K562 (cell line): ENCODE measurements around the gene GALT. TPM values are rescaled to one million over a fixed set of nuclear protein-coding genes. Genes with fewer than 3 reads are reported as not detected.

Source experiments
- ATAC-seq: fragments of 200-7000 bp; cut with Tn5 transposase; 3 replicates; pipeline ENCODE4 v1.9.1; 2020; ENCODE audit warnings: moderate library complexity
- BruUV-seq: library from RNA; stranded (reverse); fragments of 400-500 nt; replicated peaks from 2 replicates; lab custom pipeline; 2021; lab: Mats Ljungman, UMichigan
- CTCF ChIA-PET: fragments of 300-600 bp; formaldehyde crosslinking; extraction: SDS; loops from one replicate; lab custom pipeline; 2021; ENCODE audit warnings: low intra/inter-chr PET ratio; lab: Yijun Ruan, JAX
- POLR2A ChIA-PET: fragments of 300-600, 350-650 bp; sonication (Branson Sonifier 250); formaldehyde crosslinking; extraction: SDS; loops from one replicate; lab custom pipeline; 2021; ENCODE audit warnings: antibody characterized with exemption, inconsistent platforms; lab: Yijun Ruan, JAX
- DNase-seq, 4 experiments: peaks; one replicate each; pipeline versions ENCODE4 v3.0.0 to v3.0.0-alpha.2; 2011 to 2018; ENCODE audit warnings: low spot score in 3 of 4, mixed read lengths in 3 of 4; ENCODE audit errors: extremely low read depth in 1 of 4
- FAIRE-seq: peaks from 2 replicates; lab custom pipeline; 2011; peaks lifted over from hg19 to GRCh38; lab: Jason Lieb, UNC
- H2AFZ ChIP-seq: 2 replicates; pipeline ENCODE4 v1.6.0; 2011; ENCODE audit warnings: low read depth, low read length, control low read depth, inconsistent platforms
- H3K27ac ChIP-seq: fragments of 200-600 bp; 3 replicates; pipeline ENCODE4 v1.8.0; 2011; ENCODE audit warnings: low read depth, mild to moderate bottlenecking, control low read depth, inconsistent platforms, low read length, moderate library complexity, mixed read lengths; ENCODE audit errors: extremely low read depth
- H3K27me3 ChIP-seq, 2 experiments: fragments of 300-600 bp in 1 of 2; 2 replicates in 1 of 2; 3 replicates in 1 of 2; pipeline versions ENCODE4 v1.6.0 to v1.8.0; 2011; ENCODE audit warnings: inconsistent platforms in 2 of 2, low read length in 2 of 2, mild to moderate bottlenecking in 1 of 2, mixed read lengths in 1 of 2, moderate library complexity in 1 of 2; ENCODE audit not compliant: control insufficient read depth in 2 of 2, insufficient read depth in 2 of 2
- H3K36me3 ChIP-seq: fragments of 300-600 bp; 3 replicates; pipeline ENCODE4 v1.8.0; 2011; ENCODE audit warnings: mild to moderate bottlenecking, low read length, inconsistent platforms; ENCODE audit not compliant: control insufficient read depth, insufficient read depth
- H3K4me1 ChIP-seq, 2 experiments: fragments of 200-600 bp in 1 of 2; replicated peaks in 1 of 2; 2 replicates in 1 of 2; 3 replicates in 1 of 2; pipeline versions ENCODE4 v1.5.1 to v1.8.0; 2011; ENCODE audit warnings: inconsistent platforms in 2 of 2, low read length in 2 of 2, mild to moderate bottlenecking in 1 of 2, mixed read lengths in 1 of 2, moderate library complexity in 1 of 2; ENCODE audit not compliant: control insufficient read depth in 2 of 2, insufficient read depth in 2 of 2
- H3K4me2 ChIP-seq: 2 replicates; pipeline ENCODE4 v1.6.1; 2011; ENCODE audit warnings: low read length, control low read depth, inconsistent platforms, mixed read lengths; ENCODE audit not compliant: insufficient read depth
- H3K4me3 ChIP-seq: fragments of 200-600 bp; sonication (generic), shearing (Covaris generic); 2 replicates; pipeline ENCODE4 v1.5.1; 2016; ENCODE audit warnings: control low read depth, inconsistent platforms
- H3K79me2 ChIP-seq: fragments of 200-600 bp; 3 replicates; pipeline ENCODE4 v1.8.0; 2011; ENCODE audit warnings: low read length, inconsistent platforms; ENCODE audit not compliant: control insufficient read depth, insufficient read depth
- H3K9ac ChIP-seq, 2 experiments: 2 replicates each; pipeline versions ENCODE4 v1.6.0 to v1.6.1; 2011; ENCODE audit warnings: low read depth in 2 of 2, low read length in 2 of 2, control low read depth in 1 of 2, inconsistent platforms in 1 of 2, mild to moderate bottlenecking in 1 of 2, mixed read lengths in 1 of 2; ENCODE audit not compliant: insufficient read depth in 1 of 2
- H3K9me1 ChIP-seq: one replicate; pipeline ENCODE4 v1.6.0; 2011; ENCODE audit warnings: inconsistent platforms, mild to moderate bottlenecking, low read length, moderate library complexity; ENCODE audit not compliant: control insufficient read depth, insufficient read depth
- H3K9me3 ChIP-seq: replicated peaks from 2 replicates; pipeline ENCODE4 v1.5.1; 2011; ENCODE audit warnings: low read depth, low read length, inconsistent platforms; ENCODE audit not compliant: control insufficient read depth, insufficient read depth
- H4K20me1 ChIP-seq: replicated peaks from 2 replicates; pipeline ENCODE4 v1.6.1; 2011; ENCODE audit warnings: low read length, inconsistent platforms, mixed read lengths; ENCODE audit not compliant: control insufficient read depth, insufficient read depth
- CBFA2T2 ChIP-seq: fragments of 450-650 bp; conservative IDR thresholded peaks from 2 replicates; pipeline ENCODE4 v1.6.1; 2017; ENCODE audit warnings: mild to moderate bottlenecking
- CBX8 ChIP-seq: fragments of 200-600 bp; sonication (generic); IDR thresholded peaks from 2 replicates; pipeline ENCODE4 v1.6.1; 2012; ENCODE audit warnings: borderline replicate concordance, mixed run types, low read depth, mild to moderate bottlenecking, moderate library complexity, mixed read lengths, low read length, control low read depth, inconsistent platforms; ENCODE audit not compliant: poor library complexity, severe bottlenecking; ENCODE audit errors: extremely low read depth
- CEBPB ChIP-seq: fragments of 450-650 bp; IDR thresholded peaks from 2 replicates; pipeline ENCODE4 v1.6.1; 2016; ENCODE audit warnings: missing genetic modification characterization, missing compliant biosample characterization
- DPF2 ChIP-seq: fragments of 450-650 bp; IDR thresholded peaks from 2 replicates; pipeline ENCODE4 v1.6.1; 2016
- E2F8 ChIP-seq: fragments of 450-650 bp; IDR thresholded peaks from 2 replicates; pipeline ENCODE4 v1.7.1; 2018; ENCODE audit warnings: mild to moderate bottlenecking, low read depth; ENCODE audit not compliant: partially characterized antibody
- EHMT2 ChIP-seq: fragments of 450-650 bp; IDR thresholded peaks from 2 replicates; pipeline ENCODE4 v1.6.1; 2018; ENCODE audit warnings: antibody characterized with exemption
- FOXJ3 ChIP-seq: sonication (generic); formaldehyde crosslinking; IDR thresholded peaks from 2 replicates; pipeline ENCODE4 v1.4.0; 2020; ENCODE audit warnings: mild to moderate bottlenecking, missing genetic modification reagents
- HNRNPK ChIP-seq: fragments of 200-400 bp; formaldehyde crosslinking; IDR thresholded peaks from one replicate; pipeline ENCODE4 v1.6.1; 2018; ENCODE audit warnings: mild to moderate bottlenecking, low read depth, low read length; ENCODE audit not compliant: poor library complexity, severe bottlenecking
- KDM1A ChIP-seq, 2 experiments: fragments of 450-650 bp; IDR thresholded peaks; 2 replicates each; pipeline ENCODE4 v1.6.1; 2016; ENCODE audit warnings: mild to moderate bottlenecking in 2 of 2
- NCOA1 ChIP-seq: fragments of 450-650 bp; IDR thresholded peaks from 2 replicates; pipeline ENCODE4 v1.6.1; 2016; ENCODE audit warnings: low read depth
- U2AF2 ChIP-seq: fragments of 200-400 bp; formaldehyde crosslinking; optimal IDR thresholded peaks from 2 replicates; pipeline ENCODE3; 2017; ENCODE audit warnings: low read depth, mild to moderate bottlenecking, low read length
- ZNF175 ChIP-seq: fragments of 200-800 bp; sonication (Bioruptor generic); IDR thresholded peaks from 2 replicates; pipeline ENCODE4 v1.6.1; 2016; ENCODE audit warnings: low read depth, mild to moderate bottlenecking, missing genetic modification characterization, missing compliant biosample characterization
- ZNF347 ChIP-seq: fragments of 450-650 bp; formaldehyde crosslinking; IDR thresholded peaks from 2 replicates; pipeline ENCODE4 v1.4.0; 2020; ENCODE audit warnings: low read depth, mild to moderate bottlenecking, moderate library complexity
- ZNF668 ChIP-seq: fragments of 250-450 bp; sonication (Bioruptor Pico); IDR thresholded peaks from 2 replicates; pipeline ENCODE4 v1.8.0; 2022; ENCODE audit warnings: mild to moderate bottlenecking, inconsistent platforms
- WGBS: fragments of 100-300 bp; shearing (Covaris generic); methylation state at CpG from one replicate; pipeline ENCODE4 v1.1.6; 2016; ENCODE audit warnings: low coverage, mixed read lengths; ENCODE audit not compliant: insufficient coverage; ENCODE audit errors: missing lambda C conversion rate; 5-methylcytosine and 5-hydroxymethylcytosine counted together
- in situ Hi-C: fragments of 300-500 bp; cut with MboI; formaldehyde crosslinking; loops from 4 replicates; pipeline ENCODE4 v1.15.0; 2018; ENCODE audit warnings: inconsistent platforms, mixed read lengths
- intact Hi-C: fragments of 100-400 bp; cut with micrococcal nuclease; formaldehyde crosslinking; loops from 2 replicates; pipeline ENCODE4 v1.14.2; 2022
- polyA plus RNA-seq, 8 experiments: library from polyadenylated mRNA; depleted of rRNA in 4 of 8; stranded (reverse) in 5 of 8; unstranded in 3 of 8; fragments of >200 nt; fragmentation: Nextera tagmentation in 2 of 8; fragmentation: Illumina TruSeq in 1 of 8; extraction: Ambion mirVana in 2 of 8; extraction: Trizol in 1 of 8; gene quantifications; 2 replicates each; pipeline versions ENCODE4 v1.2.1 to v1.2.3, GENCODE V29; 2011 to 2014; ENCODE audit warnings: inconsistent platforms in 1 of 8, missing spikeins in 1 of 8
- total RNA-seq, 7 experiments: library from RNA; depleted of rRNA in 6 of 7; stranded (reverse); fragments of >200 nt in 6 of 7; fragmentation: Illumina TruSeq in 2 of 7; extraction: Trizol in 2 of 7; gene quantifications; 2 replicates each; pipeline versions ENCODE4 v1.2.1 to v1.2.3, GENCODE V29; 2011 to 2021; ENCODE audit warnings: low replicate concordance in 1 of 7
- TF ChIP-seq, protein P1 (sequence below), 2 experiments: fragments of 150-350 bp in 1 of 2; IDR thresholded peaks; 2 replicates each; pipeline ENCODE4 v1.6.1; 2012 to 2016; ENCODE audit warnings: low read depth in 2 of 2, low read length in 2 of 2, mild to moderate bottlenecking in 1 of 2, moderate library complexity in 1 of 2

GALT gene
- total and polyA plus RNA-seq, 9 of the 15 experiments (the other 6 are each of a cell fraction or from before 2014, with no cell fraction given): 7.3 to 29.2 (median 15.6) TPM

GRCh38 chr9:34665381-34666250 is 19.1 kb downstream of the GALT start:
- H4K20me1 ChIP-seq: 0 out of 2 replicates have a peak, but pooled peaks cover 4% of the 10 kb centered on the region
- H3K36me3 ChIP-seq: peaks cover 14% of the 10 kb centered on the region; the same call in 2 of the 3 replicates
- in situ Hi-C loops (no loop called here), intact Hi-C loops (no loop called here)
- peak overlapping the region; percentile 87 to 96 for H3K9ac ChIP-seq
- peak overlapping the region; percentile 94 for H3K4me2 ChIP-seq
- H3K4me1 ChIP-seq: peaks cover 17 to 19% of the 10 kb centered on the region in 2 experiments
- DNase-seq (peak; percentile 91 to 95 (median 93)), ATAC-seq (peak; percentile 88), FAIRE-seq (peak; percentile 98)
- CTCF ChIA-PET: interaction anchor here (1.0 to 1.1 kb wide), 2 partner anchors 18 to 19 kb away, joined by 3 read pairs; partner anchors contain the start of gene GALT
- peak overlapping the region; percentile 75 for H3K4me3 ChIP-seq
- H3K9me1 ChIP-seq: peaks cover 2% of the 10 kb centered on the region
- BruUV-seq: TSS peak; percentile 72
- H3K27ac ChIP-seq: peak overlapping the region; percentile 95
- no peaks in the 10 kb centered on the region for H3K9me3 ChIP-seq
- POLR2A ChIA-PET: interaction anchor here (0.7 to 1.3 kb wide), 2 partner anchors 245 to 831 kb away, joined by 3 read pairs; no protein-coding TSS in a partner anchor
- no peaks in the 10 kb centered on the region for H3K27me3 ChIP-seq
- peak overlapping the region; percentile 94 for H2AFZ ChIP-seq
- WGBS: 2% methylated on average over 13 of the region's 55 CpGs
- peaks cover 28% of the 10 kb centered on the region for H3K79me2 ChIP-seq
- TF ChIP-seq KDM1A (IDR thresholded peaks at IDR 0.05) (peak; percentile 15 to 29; a peak in 1 of 4 replicates), EHMT2 (no peak), U2AF2 (no peak), CBX8 (no peak), ZNF347 (CRISPR knock-in tag) (no peak), FOXJ3 (CRISPR knock-in tag) (no peak), E2F8 (peak; percentile 89), NCOA1 (peak; percentile 85; the same call in 1 of the 2 replicates), ZNF668 (no peak), CBFA2T2 (no peak), CEBPB (peak; percentile 85), ZNF175 (CRISPR knock-in tag) (no peak), HNRNPK (no peak), DPF2 (peak; percentile 77; the same call in 1 of the 2 replicates)
- TF ChIP-seq, protein P1, sequence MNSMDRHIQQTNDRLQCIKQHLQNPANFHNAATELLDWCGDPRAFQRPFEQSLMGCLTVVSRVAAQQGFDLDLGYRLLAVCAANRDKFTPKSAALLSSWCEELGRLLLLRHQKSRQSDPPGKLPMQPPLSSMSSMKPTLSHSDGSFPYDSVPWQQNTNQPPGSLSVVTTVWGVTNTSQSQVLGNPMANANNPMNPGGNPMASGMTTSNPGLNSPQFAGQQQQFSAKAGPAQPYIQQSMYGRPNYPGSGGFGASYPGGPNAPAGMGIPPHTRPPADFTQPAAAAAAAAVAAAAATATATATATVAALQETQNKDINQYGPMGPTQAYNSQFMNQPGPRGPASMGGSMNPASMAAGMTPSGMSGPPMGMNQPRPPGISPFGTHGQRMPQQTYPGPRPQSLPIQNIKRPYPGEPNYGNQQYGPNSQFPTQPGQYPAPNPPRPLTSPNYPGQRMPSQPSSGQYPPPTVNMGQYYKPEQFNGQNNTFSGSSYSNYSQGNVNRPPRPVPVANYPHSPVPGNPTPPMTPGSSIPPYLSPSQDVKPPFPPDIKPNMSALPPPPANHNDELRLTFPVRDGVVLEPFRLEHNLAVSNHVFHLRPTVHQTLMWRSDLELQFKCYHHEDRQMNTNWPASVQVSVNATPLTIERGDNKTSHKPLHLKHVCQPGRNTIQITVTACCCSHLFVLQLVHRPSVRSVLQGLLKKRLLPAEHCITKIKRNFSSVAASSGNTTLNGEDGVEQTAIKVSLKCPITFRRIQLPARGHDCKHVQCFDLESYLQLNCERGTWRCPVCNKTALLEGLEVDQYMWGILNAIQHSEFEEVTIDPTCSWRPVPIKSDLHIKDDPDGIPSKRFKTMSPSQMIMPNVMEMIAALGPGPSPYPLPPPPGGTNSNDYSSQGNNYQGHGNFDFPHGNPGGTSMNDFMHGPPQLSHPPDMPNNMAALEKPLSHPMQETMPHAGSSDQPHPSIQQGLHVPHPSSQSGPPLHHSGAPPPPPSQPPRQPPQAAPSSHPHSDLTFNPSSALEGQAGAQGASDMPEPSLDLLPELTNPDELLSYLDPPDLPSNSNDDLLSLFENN (IDR thresholded peaks at IDR 0.05; ENCODE audit: low read depth in 2 of 2, low read length in 2 of 2): no peak
